Heart left ventricle (tissue), 13 donors: ENCODE data around the gene SLC5A10.

Source experiments
- CTCF ChIP-seq, 12 donors: fragments of 200-600 bp; sonication (generic) in 4 of 12; IDR thresholded peaks; one replicate each; pipeline versions ENCODE4 v1.5.0 to v1.8.0; 2018 to 2022; ENCODE audit warnings: antibody characterized with exemption in 12 of 12, mild to moderate bottlenecking in 5 of 12
- POLR2A ChIP-seq, 2 donors: fragments of 450-650 bp; IDR thresholded peaks; one replicate each; pipeline ENCODE4 v1.6.1; 2017; ENCODE audit warnings: antibody characterized with exemption in 2 of 2, mild to moderate bottlenecking in 2 of 2, moderate library complexity in 2 of 2
- donor health status: ischemic (EF 13 %, LVEDD 7.1; RV severe dilation, severe dysfunction).
- donor health status: DM: no; HTN: yes; CAD: no.
- donor health status: DM: no; HTN: no; CAD: no.
- donor health status: ischemic (EF 25% LVEDD 6.9; RV normal size, moderate dysfunction).
- donor health status: ischemic (EF 25% LVEDD 5.7; RV mildly dilated, moderate dysfunction).
- donor health status: ischemic (EF 35%, LVEDD 5.7; RV mildly dilated, moderate dysfunction).
- donor health status: nonischemic (EF 11% LVEDD 7.7; RV severe dilation, severe dysfunction).
- donor health status: DM: yes; HTN: yes; CAD: no.
- donor health status: PGD.
- donor health status: ischemic (EF 29% LVEDD 5.4; RV normal size, mild dysfunction).
- donor health status: nonischemic (EF 23%, LVEDD 6.1; RV moderate dilation, normal function).

- TF ChIP-seq CTCF (IDR thresholded peaks at IDR 0.05): no peak
- TF ChIP-seq POLR2A (IDR thresholded peaks at IDR 0.05): no peak
Observed at GRCh38 chr17:18993905-18994526, 42.1 kb downstream of the SLC5A10 start.
